Cardiac fibroblast (primary cell): Measurements from ENCODE around the gene ESRRG.

Source experiments
- DNase-seq, 2 donors: peaks; one replicate each; pipeline versions ENCODE4 v3.0.0 to v3.0.0-alpha.2; 2010; ENCODE audit warnings: low read depth in 2 of 2
- H3K4me3 ChIP-seq, 2 donors: replicated peaks in 1 of 2; 1 replicate in 1 of 2; 2 replicates in 1 of 2; pipeline ENCODE4 v1.5.1; 2011; ENCODE audit warnings: low read depth in 2 of 2, low read length in 2 of 2, mild to moderate bottlenecking in 2 of 2, moderate library complexity in 1 of 2
- TF ChIP-seq, protein P1 (sequence below): IDR thresholded peaks from one replicate; pipeline ENCODE4 v1.5.1; 2011; ENCODE audit warnings: low read depth, mild to moderate bottlenecking, low read length, inconsistent platforms

ESRRG gene

DNA sequence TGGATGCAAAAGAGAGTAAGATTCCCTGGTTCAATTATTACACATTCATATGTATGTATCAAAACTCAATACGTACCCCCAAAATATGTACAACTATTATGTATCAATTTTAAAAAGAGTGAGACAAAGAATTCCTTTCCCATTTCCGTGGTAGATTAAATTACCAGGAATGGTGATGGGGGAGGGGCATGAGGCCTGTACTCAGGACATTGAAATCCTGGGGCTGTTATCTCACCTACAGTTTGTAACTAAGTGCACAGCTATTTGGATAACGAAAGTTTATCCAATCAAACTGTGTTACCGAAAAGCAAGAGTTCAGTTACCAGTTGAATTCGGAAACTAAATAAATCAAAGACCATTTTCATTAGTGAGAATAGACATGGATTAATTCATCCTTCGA is 8.3 kb upstream of the ESRRG start:
- TF ChIP-seq, protein P1, sequence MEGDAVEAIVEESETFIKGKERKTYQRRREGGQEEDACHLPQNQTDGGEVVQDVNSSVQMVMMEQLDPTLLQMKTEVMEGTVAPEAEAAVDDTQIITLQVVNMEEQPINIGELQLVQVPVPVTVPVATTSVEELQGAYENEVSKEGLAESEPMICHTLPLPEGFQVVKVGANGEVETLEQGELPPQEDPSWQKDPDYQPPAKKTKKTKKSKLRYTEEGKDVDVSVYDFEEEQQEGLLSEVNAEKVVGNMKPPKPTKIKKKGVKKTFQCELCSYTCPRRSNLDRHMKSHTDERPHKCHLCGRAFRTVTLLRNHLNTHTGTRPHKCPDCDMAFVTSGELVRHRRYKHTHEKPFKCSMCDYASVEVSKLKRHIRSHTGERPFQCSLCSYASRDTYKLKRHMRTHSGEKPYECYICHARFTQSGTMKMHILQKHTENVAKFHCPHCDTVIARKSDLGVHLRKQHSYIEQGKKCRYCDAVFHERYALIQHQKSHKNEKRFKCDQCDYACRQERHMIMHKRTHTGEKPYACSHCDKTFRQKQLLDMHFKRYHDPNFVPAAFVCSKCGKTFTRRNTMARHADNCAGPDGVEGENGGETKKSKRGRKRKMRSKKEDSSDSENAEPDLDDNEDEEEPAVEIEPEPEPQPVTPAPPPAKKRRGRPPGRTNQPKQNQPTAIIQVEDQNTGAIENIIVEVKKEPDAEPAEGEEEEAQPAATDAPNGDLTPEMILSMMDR, result no peak
- no peak for DNase-seq
- no peak overlapping the region for H3K4me3 ChIP-seq

DNA sequence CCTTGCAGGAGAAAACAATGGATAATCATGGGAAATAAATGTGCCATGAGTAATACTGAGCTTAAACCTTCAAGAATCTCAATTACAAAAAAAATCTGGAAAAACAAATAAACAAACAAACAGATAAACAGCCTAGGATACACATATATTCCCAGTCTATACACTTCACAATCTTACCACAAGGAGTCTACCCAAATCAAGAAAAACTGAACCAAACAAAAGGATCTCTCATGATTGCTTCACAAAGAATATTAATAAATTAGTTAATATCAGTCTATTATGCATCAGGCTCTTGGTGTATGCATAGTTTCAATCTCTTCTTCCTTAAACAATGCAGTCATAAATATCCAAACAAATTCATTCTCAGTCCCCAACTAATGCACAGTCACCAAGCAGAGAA is 3.2 kb upstream of the ESRRG start:
- no peak for DNase-seq
- no peak overlapping the region for H3K4me3 ChIP-seq
- TF ChIP-seq, protein P1, result no peak

DNA sequence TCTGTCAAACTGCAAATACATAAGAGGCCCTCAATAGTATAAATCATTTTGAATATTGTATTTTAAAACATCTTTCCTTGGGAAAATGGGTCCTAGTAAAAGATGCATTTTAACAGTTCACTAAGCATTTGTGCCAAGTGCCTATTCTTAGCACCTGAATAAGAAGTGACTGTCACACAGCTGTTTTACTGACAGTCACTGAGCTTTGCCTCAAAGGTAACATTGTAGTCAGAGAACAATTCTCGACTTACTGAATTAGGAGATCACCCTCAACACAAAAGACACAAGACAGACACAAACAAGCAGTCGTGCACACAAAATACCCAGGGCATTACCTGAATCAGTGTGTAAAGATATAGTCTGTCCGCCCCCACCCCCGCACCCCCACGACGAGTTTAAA is 408 bp downstream of the ESRRG start:
- DNase-seq, result no peak
- H3K4me3 ChIP-seq, result peak overlapping the region in 1 of 2 donors; percentile 30
- TF ChIP-seq, protein P1, result no peak

DNA sequence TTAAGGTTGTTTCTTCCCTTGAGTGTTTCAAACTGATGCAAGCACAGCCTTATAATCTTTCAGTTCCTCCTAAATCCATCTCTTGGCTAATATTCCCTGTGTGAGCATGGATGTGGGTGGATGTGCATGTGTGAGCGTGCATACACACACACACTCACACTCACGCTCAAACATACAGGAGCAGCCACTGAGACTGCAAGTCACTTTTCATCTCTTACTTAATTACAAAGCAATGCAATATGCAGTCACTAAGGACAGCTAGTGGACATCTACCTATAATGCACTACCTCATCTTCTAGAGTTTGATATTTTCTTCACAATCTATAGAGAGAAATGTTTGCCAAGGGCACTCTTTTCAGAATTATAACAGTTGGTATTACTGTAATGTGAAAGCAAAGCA is 1.4 kb downstream of the ESRRG start:
- H3K4me3 ChIP-seq, result no peak overlapping the region
- DNase-seq, result no peak
- TF ChIP-seq, protein P1, result no peak

DNA sequence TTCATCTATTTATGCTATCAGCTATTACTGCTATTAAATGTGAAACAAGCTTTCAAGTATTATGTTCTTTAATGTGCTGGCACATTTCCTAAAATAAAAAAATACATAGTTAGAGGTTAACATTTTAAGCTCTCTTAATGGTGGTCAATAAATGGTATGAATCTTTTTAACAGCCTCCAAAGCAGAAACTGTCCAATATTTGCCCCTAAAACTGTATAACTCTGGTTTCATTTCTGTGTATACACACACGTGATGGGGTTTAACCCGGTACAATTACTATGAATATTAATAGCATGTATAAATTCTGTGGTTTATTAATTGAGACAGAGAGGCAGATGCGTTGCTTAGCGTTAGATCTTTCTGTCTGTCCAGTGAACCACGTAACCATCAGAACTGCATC is 2.2 kb downstream of the ESRRG start:
- TF ChIP-seq, protein P1, result no peak
- no peak for DNase-seq
- H3K4me3 ChIP-seq, result no peak overlapping the region

DNA sequence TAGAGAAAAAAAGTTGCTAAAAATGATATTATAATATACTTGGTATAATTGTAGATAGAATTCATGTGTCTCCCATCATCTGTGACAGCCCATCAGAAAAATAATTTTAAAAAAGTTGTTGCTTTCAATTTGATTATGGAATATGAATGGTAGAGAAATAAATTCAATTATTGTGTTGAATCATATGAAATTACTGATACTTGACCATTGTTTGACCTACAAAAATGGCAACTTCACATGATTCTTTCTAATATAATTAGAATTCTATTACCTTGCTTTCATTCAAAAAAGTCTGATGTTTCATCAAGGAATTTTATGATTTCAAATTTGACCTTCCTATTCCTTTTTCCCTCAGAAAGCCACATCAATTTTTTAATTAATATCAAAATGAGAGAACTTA is 11.5 kb downstream of the ESRRG start:
- DNase-seq, result no peak
- TF ChIP-seq, protein P1, result no peak
- no peak overlapping the region for H3K4me3 ChIP-seq

DNA sequence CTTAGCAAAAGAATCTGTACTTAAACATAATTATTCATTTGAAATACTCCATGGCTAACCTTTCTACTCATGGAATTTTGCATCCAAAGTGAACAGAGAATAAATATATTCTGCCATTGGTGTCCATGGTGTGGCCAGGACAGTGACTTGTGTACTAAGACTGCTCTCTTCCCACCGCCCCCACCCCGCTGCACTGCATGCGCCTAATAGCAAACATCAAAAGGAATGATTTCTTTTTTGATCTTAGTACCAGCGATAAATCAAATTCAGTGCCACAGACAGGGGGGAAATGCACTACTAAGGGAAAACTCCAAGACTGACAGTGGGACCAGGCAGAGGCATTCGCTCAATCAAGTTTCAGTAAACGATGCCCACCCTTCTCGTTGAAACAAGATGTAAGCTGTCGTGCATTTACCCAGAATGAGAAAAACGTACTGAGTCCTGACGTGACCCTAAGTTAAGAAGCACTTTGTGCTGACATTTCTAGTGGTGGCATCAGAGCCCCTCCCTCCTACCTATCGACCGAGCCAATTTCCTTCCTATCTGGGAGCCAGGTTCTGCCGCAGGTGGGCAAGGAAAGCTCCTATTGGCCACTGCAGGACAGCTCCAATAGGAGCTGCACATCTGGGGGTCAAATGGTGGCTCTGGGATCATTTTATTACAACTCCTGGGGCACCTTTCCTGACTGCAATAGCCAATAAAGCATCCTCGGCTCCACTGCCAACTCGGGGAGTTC is 12.5 kb downstream of the ESRRG start:
- DNase-seq, result no peak
- TF ChIP-seq, protein P1, result no peak
- no peak overlapping the region for H3K4me3 ChIP-seq
